Measurements from ENCODE around the gene CBX8. TPM values are rescaled to one million over a fixed set of nuclear protein-coding genes. Genes with fewer than 3 reads are reported as not detected.

The CBX8 gene
- total RNA-seq, 1 donor from 2014 or later, result 3.1 TPM

- DNase-seq (ENCODE audit: low spot score), result no peak
Measured at GRCh38 chr17:79819534-79820276, 22.8 kb upstream of the CBX8 start.

GRCh38 chr17:79819085-79819484 is 22.2 kb upstream of the CBX8 start:
- no peak for DNase-seq (ENCODE audit: low spot score)

GRCh38 chr17:79818026-79818758 is 21.3 kb upstream of the CBX8 start:
- DNase-seq (ENCODE audit: low spot score), result no peak

GRCh38 chr17:79815836-79816461 is 19.1 kb upstream of the CBX8 start:
- DNase-seq (ENCODE audit: low spot score), result no peak

GRCh38 chr17:79814974-79815835 is 18.3 kb upstream of the CBX8 start:
- no peak for DNase-seq (ENCODE audit: low spot score)

GRCh38 chr17:79814127-79814973 is 17.5 kb upstream of the CBX8 start:
- no peak for DNase-seq (ENCODE audit: low spot score)

- DNase-seq (ENCODE audit: low spot score), result no peak
Measured at GRCh38 chr17:79813297-79814126, 16.6 kb upstream of the CBX8 start.

- no peak for DNase-seq (ENCODE audit: low spot score)
Measured at GRCh38 chr17:79812353-79813258, 15.7 kb upstream of the CBX8 start.

GRCh38 chr17:79811868-79812352 is 15.0 kb upstream of the CBX8 start:
- DNase-seq (ENCODE audit: low spot score), result no peak

- DNase-seq (ENCODE audit: low spot score), result no peak
Measured at GRCh38 chr17:79811011-79811867, 14.4 kb upstream of the CBX8 start.

GRCh38 chr17:79810130-79811010 is 13.5 kb upstream of the CBX8 start:
- DNase-seq (ENCODE audit: low spot score), result peak; percentile 77

GRCh38 chr17:79809530-79810129 is 12.8 kb upstream of the CBX8 start:
- no peak for DNase-seq (ENCODE audit: low spot score)

- no peak for DNase-seq (ENCODE audit: low spot score)
Measured at GRCh38 chr17:79808763-79809529, 12.1 kb upstream of the CBX8 start.

- DNase-seq (ENCODE audit: low spot score), result no peak
Measured at GRCh38 chr17:79806863-79807720, 10.2 kb upstream of the CBX8 start.

GRCh38 chr17:79806446-79806760 is 9.5 kb upstream of the CBX8 start:
- no peak for DNase-seq (ENCODE audit: low spot score)

All from umbilical cord (tissue), 2 donors.